Smooth muscle cell of the umbilical artery (primary cell): ENCODE measurements around the gene XDH. TPM values are rescaled to one million over a fixed set of nuclear protein-coding genes. Genes with fewer than 3 reads are reported as not detected.

Experiments
- total RNA-seq: library from RNA; depleted of rRNA; stranded (reverse); fragments of >200 nt; gene quantifications from 2 replicates; pipeline ENCODE4 v1.2.3, GENCODE V29; 2014

The XDH gene
- total RNA-seq = 0.69 TPM in 1 of 2 replicates, not detected in the other

DNA sequence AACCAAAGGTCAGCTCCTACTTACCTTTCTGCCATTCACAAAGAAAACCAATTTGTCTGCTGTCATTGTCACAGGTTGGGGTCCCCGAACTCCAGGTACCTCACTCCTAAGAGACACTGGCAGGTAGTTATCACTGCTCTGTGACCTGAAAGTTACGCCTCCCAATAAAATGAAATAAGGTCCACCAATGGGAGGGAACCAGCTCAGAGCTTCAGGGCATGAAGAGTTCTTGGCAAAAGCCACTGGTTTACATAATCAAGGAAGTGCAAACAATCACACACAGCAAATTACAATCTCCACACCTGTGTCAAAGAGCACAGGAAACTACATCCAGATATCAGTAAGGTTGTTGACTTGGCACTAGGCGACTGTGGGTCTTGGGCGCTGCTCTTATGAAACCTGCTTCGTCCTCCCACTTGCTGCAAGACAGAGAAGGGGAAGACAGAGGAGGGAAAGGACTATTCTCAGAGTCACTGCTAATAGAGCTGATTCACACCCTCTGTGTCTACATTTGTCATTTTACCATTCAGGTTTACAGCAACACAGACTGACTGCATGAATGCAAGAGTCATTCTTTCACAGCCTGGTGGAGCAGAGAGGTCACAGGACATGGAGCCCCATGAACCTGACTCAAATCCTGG is at the start of gene XDH:
XDH (minus strand) TSS at position 142 of the 641 bp plus-strand sequence; CDS start at position 66, 76 bp downstream.

Other genes starting within 250 kb of the XDH start
- under 0.01 and 0.14 TPM in 2 replicates for gene CAPN14, start 197.2 kb downstream of the XDH start, total RNA-seq
- 21.7 and 44.4 TPM in 2 replicates for gene EHD3, start 180.6 kb downstream of the XDH start, total RNA-seq
- not detected in 2 replicates for gene SRD5A2, start 166.2 kb upstream of the XDH start, total RNA-seq